Activated naive CD8-positive, alpha-beta T cell treated with anti-CD3 and anti-CD28 coated beads, Interleukin-2, amount 50 U/mL, for 24 hours (primary cell): ENCODE data around the gene ZSWIM8.
"Not testable (repeated sequence)": the region's sequence is repeated elsewhere in the genome, so short reads cannot be mapped to it uniquely, and the experiment has no call there.

Experiments used
- ATAC-seq: fragments of 150-1000 bp; cut with Tn5 transposase; one replicate; pipeline ENCODE4 v1.10.0; 2021
- DNase-seq: peaks from one replicate; pipeline ENCODE4 v3.0.0; 2021
- H3K27ac Mint-ChIP-seq: one replicate; pipeline ENCODE4 v1.8.0; 2021; ENCODE audit warnings: mild to moderate bottlenecking, mixed read lengths
- H3K27me3 Mint-ChIP-seq: one replicate; pipeline ENCODE4 v1.8.0; 2021; ENCODE audit warnings: mixed read lengths
- H3K36me3 Mint-ChIP-seq: one replicate; pipeline ENCODE4 v1.8.0; 2021; ENCODE audit warnings: low read depth, mixed read lengths
- H3K4me1 Mint-ChIP-seq: one replicate; pipeline ENCODE4 v1.8.0; 2021; ENCODE audit warnings: mixed read lengths
- H3K4me3 Mint-ChIP-seq: one replicate; pipeline ENCODE4 v1.8.0; 2021; ENCODE audit warnings: mild to moderate bottlenecking, moderate library complexity, mixed read lengths
- H3K9me3 Mint-ChIP-seq: one replicate; pipeline ENCODE4 v1.8.0; 2021; ENCODE audit warnings: mixed read lengths

Gene ZSWIM8

DNA sequence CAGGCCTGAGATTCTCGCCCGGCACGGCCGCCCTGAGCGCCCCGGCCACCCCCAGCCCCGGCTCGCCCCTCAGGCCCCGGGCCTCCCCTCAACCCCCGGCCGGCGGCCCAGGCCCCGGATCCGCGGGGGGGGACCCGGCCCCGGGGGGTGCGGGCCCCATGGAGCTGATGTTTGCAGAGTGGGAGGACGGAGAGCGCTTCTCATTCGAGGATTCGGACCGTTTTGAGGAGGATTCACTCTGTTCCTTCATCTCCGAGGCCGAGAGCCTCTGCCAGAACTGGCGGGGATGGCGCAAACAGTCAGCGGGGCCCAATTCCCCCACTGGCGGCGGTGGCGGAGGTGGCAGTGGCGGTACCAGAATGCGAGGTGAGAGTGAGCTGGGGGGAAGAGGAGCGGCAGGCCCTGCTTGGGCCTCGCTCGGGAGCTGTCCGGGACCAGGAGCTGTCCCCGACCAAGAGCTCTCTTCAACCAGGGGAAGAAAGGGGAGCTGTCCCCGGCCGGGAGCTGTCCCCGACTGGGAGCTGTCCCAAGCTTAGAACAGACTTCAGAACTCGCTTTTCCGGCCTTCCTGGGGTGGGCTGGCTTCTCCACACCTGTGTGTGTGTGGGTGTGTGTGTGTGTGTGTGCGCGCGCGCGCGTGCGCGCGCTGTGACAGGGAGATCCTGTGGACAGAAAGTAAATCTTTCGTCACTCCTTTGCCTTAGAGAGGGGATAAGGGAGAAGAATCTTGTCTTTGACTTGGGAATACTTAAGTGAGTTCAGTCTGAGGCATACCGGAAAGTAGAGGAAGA lies 510 bp downstream of the ZSWIM8 start:
- ATAC-seq (peak; percentile 6), DNase-seq (peak; percentile 49)
- Mint-ChIP-seq H3K36me3 (peaks cover 13% of the 10 kb centered on the region), H3K27ac (peak overlapping the region; percentile 97), H3K4me3 (peak overlapping the region; percentile 98), H3K9me3 (no peaks in the 10 kb centered on the region), H3K27me3 (no peaks in the 10 kb centered on the region), H3K4me1 (peaks cover 54% of the 10 kb centered on the region)

GRCh38 chr10:73786512-73786885 lies 1.1 kb downstream of the ZSWIM8 start:
- no peak for ATAC-seq
- Mint-ChIP-seq H3K27me3 (no peaks in the 10 kb centered on the region), H3K4me3 (peak overlapping the region; percentile 98), H3K27ac (peak overlapping the region; percentile 82), H3K36me3 (peaks cover 13% of the 10 kb centered on the region), H3K9me3 (no peaks in the 10 kb centered on the region), H3K4me1 (peaks cover 50% of the 10 kb centered on the region)
- no peak for DNase-seq

- Mint-ChIP-seq H3K4me1 (peaks cover 46% of the 10 kb centered on the region), H3K36me3 (peaks cover 11% of the 10 kb centered on the region), H3K4me3 (peak overlapping the region; percentile 98)
- H3K27me3 Mint-ChIP-seq, ATAC-seq, H3K9me3 Mint-ChIP-seq, DNase-seq, H3K27ac Mint-ChIP-seq: not testable (repeated sequence)
Measured at GRCh38 chr10:73787031-73787800, 1.8 kb downstream of the ZSWIM8 start.

GRCh38 chr10:73788864-73789658 lies 3.7 kb downstream of the ZSWIM8 start:
- DNase-seq (no peak), ATAC-seq (no peak)
- H3K36me3 Mint-ChIP-seq: peaks cover 15% of the 10 kb centered on the region
- no peaks in the 10 kb centered on the region for H3K9me3 Mint-ChIP-seq
- H3K27me3 Mint-ChIP-seq: no peaks in the 10 kb centered on the region
- H3K27ac Mint-ChIP-seq: no peak overlapping the region
- peaks cover 30% of the 10 kb centered on the region for H3K4me1 Mint-ChIP-seq
- no peak overlapping the region for H3K4me3 Mint-ChIP-seq

DNA sequence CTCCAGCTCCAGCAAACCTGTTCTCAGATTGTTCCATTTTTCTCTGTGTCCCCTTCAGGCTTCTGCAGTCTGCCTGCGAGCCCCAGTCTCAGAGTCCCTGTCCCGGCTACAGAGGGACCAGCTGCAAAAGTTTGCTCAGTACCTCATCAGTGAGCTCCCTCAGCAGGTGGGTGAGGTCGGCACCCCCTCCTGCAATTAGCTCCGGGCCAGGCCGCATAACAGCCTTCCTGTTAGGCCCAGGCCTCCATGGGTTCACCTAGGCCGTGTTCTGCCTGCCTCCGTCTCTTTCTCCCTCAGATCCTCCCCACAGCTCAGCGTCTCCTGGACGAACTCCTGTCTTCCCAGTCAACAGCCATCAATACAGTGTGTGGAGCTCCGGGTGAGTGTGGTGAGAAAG lies 4.3 kb downstream of the ZSWIM8 start:
- H3K27ac Mint-ChIP-seq: no peak overlapping the region
- H3K4me3 Mint-ChIP-seq: no peak overlapping the region
- no peak for ATAC-seq

DNA sequence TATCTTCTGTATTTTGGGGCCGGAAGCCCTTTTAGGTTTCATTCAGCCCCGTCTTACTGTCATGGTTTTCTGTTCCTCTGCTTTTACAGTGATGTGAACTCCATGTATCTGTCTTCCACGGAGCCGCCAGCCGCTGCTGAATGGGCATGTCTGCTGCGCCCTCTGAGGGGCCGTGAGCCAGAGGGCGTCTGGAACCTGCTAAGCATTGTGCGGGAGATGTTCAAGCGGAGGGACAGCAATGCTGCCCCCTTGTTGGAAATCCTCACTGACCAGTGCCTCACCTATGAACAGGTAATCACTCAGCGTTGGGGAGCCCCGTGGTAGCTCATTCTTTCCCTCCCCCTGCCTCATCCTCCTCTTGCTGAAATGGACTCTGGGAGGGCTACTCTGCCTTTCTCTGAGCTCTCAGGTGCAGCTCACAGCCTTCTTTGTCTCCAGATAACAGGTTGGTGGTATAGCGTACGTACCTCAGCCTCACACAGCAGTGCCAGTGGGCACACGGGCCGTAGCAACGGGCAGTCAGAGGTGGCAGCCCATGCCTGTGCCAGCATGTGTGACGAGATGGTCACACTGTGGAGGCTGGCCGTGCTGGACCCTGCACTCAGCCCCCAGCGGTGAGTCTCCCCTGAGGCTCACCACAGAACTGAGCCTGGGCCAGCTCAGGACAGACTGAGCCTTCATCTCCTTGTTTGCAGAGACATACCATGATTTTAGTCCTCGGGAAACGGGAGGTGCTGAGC lies 5.7 kb downstream of the ZSWIM8 start:
- no peak for DNase-seq
- Mint-ChIP-seq H3K4me1 (peaks cover 17% of the 10 kb centered on the region), H3K36me3 (peaks cover 20% of the 10 kb centered on the region), H3K4me3 (no peak overlapping the region), H3K27ac (no peak overlapping the region), H3K9me3 (no peaks in the 10 kb centered on the region), H3K27me3 (no peaks in the 10 kb centered on the region)
- ATAC-seq: no peak

More for the DNA sequence above, 4.3 kb downstream of the ZSWIM8 start:
- Mint-ChIP-seq H3K27me3 (no peaks in the 10 kb centered on the region), H3K36me3 (peaks cover 18% of the 10 kb centered on the region), H3K4me1 (peaks cover 26% of the 10 kb centered on the region), H3K9me3 (no peaks in the 10 kb centered on the region)
- DNase-seq: no peak

DNA sequence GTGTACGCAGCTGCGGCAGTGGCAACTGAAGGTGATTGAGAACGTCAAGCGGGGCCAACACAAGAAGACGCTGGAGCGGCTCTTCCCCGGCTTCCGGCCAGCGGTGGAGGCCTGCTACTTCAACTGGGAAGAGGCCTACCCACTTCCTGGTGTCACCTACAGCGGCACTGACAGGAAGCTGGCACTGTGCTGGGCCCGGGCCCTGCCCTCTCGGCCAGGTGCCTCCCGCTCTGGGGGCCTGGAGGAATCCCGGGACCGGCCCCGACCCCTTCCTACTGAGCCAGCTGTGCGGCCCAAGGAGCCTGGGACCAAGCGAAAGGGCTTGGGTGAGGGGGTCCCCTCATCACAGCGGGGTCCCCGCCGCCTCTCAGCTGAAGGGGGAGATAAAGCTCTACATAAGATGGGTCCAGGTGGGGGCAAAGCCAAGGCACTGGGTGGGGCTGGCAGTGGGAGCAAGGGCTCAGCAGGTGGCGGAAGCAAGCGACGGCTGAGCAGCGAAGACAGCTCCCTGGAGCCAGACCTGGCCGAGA lies 6.5 kb downstream of the ZSWIM8 start:
- peaks cover 23% of the 10 kb centered on the region for H3K36me3 Mint-ChIP-seq
- H3K27ac Mint-ChIP-seq: no peak overlapping the region
- no peaks in the 10 kb centered on the region for H3K27me3 Mint-ChIP-seq
- ATAC-seq: no peak
- DNase-seq: no peak
- no peak overlapping the region for H3K4me3 Mint-ChIP-seq
- H3K4me1 Mint-ChIP-seq: peaks cover 10% of the 10 kb centered on the region
- no peaks in the 10 kb centered on the region for H3K9me3 Mint-ChIP-seq

- ATAC-seq (no peak), DNase-seq (no peak)
- Mint-ChIP-seq H3K27ac (peak overlapping the region; percentile 7), H3K4me1 (no peaks in the 10 kb centered on the region), H3K27me3 (no peaks in the 10 kb centered on the region), H3K4me3 (no peak overlapping the region), H3K9me3 (no peaks in the 10 kb centered on the region), H3K36me3 (peaks cover 28% of the 10 kb centered on the region)
Measured at GRCh38 chr10:73793456-73793855, 8.1 kb downstream of the ZSWIM8 start.

DNA sequence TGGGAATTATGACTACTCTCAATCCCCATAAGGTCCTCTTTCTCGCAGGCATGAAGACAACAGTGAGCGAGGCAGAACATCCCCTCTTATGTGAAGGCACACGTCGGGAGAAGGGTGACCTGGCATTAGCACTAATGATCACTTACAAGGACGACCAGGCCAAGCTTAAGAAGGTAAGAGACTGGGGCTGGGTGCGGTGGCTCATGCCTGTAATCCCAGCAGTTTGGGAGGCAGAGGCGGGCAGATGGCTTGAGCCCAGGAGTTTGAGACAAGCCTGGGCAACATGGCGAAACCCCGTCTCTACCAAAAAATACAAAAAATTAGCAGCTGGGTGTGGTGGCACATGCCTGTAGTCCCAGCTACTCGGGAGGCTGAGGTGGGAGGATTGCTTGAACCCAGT lies 10.1 kb downstream of the ZSWIM8 start:
- H3K9me3 Mint-ChIP-seq, H3K4me1 Mint-ChIP-seq: not testable (repeated sequence)

GRCh38 chr10:73796035-73796434 lies 10.6 kb downstream of the ZSWIM8 start:
- H3K4me1 Mint-ChIP-seq, H3K27ac Mint-ChIP-seq, DNase-seq, ATAC-seq, H3K4me3 Mint-ChIP-seq, H3K27me3 Mint-ChIP-seq, H3K9me3 Mint-ChIP-seq: not testable (repeated sequence)
- H3K36me3 Mint-ChIP-seq: peaks cover 24% of the 10 kb centered on the region

More for the DNA sequence above, 10.1 kb downstream of the ZSWIM8 start:
- not testable (repeated sequence) for H3K4me3 Mint-ChIP-seq, H3K27ac Mint-ChIP-seq, ATAC-seq, H3K27me3 Mint-ChIP-seq, DNase-seq
- H3K36me3 Mint-ChIP-seq: peaks cover 24% of the 10 kb centered on the region

GRCh38 chr10:73796766-73797165 lies 11.4 kb downstream of the ZSWIM8 start:
- Mint-ChIP-seq H3K9me3 (no peaks in the 10 kb centered on the region), H3K4me1 (no peaks in the 10 kb centered on the region), H3K27ac (no peak overlapping the region), H3K36me3 (peaks cover 27% of the 10 kb centered on the region), H3K27me3 (no peaks in the 10 kb centered on the region), H3K4me3 (no peak overlapping the region)
- no peak for DNase-seq
- peak; percentile 18 for ATAC-seq

GRCh38 chr10:73797324-73798025 lies 12.1 kb downstream of the ZSWIM8 start:
- H3K36me3 Mint-ChIP-seq: peaks cover 31% of the 10 kb centered on the region
- H3K27ac Mint-ChIP-seq: no peak overlapping the region
- H3K4me1 Mint-ChIP-seq: no peaks in the 10 kb centered on the region
- ATAC-seq: no peak
- no peaks in the 10 kb centered on the region for H3K27me3 Mint-ChIP-seq
- H3K9me3 Mint-ChIP-seq: no peaks in the 10 kb centered on the region
- H3K4me3 Mint-ChIP-seq: no peak overlapping the region
- no peak for DNase-seq

DNA sequence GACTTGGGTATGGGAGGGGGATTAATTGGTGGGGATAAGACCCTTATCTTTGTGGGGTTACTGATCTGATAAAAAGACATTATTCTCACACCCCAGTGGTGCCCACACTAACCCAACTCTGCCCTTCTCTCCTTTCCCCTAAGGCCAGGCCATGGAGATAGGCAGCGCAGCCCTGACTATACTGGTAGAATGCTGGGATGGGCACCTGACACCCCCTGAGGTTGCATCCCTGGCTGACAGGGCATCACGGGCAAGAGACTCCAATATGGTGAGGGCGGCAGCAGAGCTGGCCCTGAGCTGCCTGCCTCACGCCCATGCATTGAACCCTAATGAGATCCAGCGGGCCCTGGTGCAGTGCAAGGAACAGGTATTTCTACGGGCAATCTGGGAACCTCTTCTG lies 12.7 kb downstream of the ZSWIM8 start:
- H3K4me3 Mint-ChIP-seq: no peak overlapping the region
- ATAC-seq: no peak
- H3K36me3 Mint-ChIP-seq: peaks cover 35% of the 10 kb centered on the region
- no peak for DNase-seq
- no peak overlapping the region for H3K27ac Mint-ChIP-seq
- no peaks in the 10 kb centered on the region for H3K9me3 Mint-ChIP-seq
- no peaks in the 10 kb centered on the region for H3K27me3 Mint-ChIP-seq
- H3K4me1 Mint-ChIP-seq: no peaks in the 10 kb centered on the region
